HG03025 (cell line): Measurements from ENCODE around the gene CCNL1.
"Not testable (repeated sequence)": the region's sequence is repeated elsewhere in the genome, so short reads cannot be mapped to it uniquely, and the experiment has no call there.

Source experiments
- ATAC-seq: cut with Tn5 transposase; IDR thresholded peaks from one replicate; pipeline ENCODE4 v1.9.1; 2021; ENCODE audit warnings: mild to moderate bottlenecking, moderate library complexity; ENCODE audit not compliant: unreplicated experiment, low FRiP score

Gene CCNL1

DNA sequence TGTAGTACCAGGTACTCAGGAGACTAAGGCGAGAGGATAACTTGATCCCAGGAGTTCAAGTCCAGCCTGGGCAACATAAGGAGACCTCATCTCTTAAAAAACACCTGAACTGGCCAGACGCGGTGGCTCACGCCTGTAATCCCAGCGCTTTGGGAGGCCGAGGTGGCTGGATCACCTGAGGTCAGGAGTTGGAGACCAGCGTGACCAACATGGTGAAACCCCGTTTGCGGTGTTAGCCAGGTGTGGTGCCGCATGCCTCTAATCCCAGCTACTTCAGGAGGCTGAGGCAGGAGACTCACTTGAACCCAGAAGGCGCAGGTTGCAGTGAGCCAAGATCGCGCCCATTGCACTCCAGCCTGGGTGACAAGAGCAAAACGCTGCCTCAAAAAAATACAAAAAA lies 13.4 kb upstream of the CCNL1 start:
- ATAC-seq, result not testable (repeated sequence)

GRCh38 chr3:157172746-157173145 lies 12.8 kb upstream of the CCNL1 start:
- no peak for ATAC-seq

GRCh38 chr3:157170861-157171260 lies 10.9 kb upstream of the CCNL1 start:
- ATAC-seq, result no peak

DNA sequence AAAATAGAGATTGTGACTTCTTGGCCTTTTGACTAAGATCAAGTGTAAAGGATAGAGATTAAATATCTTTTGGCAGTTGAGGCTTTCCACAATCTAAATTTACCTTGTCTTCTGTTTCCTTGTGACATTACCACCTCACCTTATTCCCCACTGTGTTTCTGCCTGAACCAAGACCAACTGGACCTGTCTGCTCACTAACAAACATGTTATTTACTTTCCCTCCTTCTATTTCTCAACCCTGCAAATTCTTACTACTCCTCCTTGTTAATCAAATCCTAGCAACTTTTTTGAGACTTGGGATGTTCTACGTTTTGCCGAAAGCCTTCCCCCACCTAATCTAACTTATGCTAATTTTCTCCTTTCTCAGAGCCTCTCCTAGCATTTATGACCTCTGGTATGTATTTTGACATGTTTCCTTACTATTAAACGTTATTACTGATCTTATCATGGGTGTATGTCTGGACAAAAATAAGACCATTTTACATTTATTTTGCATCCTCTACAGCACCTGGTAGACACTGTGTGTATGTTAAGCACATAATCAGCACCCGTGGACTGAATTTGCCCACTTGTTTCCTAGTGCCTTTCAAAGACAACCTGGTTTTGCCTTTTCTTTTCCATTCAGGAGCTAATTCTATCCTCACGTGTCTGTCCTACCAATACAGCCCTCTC lies 7.6 kb upstream of the CCNL1 start:
- no peak for ATAC-seq

GRCh38 chr3:157166561-157166960 lies 6.6 kb upstream of the CCNL1 start:
- no peak for ATAC-seq

DNA sequence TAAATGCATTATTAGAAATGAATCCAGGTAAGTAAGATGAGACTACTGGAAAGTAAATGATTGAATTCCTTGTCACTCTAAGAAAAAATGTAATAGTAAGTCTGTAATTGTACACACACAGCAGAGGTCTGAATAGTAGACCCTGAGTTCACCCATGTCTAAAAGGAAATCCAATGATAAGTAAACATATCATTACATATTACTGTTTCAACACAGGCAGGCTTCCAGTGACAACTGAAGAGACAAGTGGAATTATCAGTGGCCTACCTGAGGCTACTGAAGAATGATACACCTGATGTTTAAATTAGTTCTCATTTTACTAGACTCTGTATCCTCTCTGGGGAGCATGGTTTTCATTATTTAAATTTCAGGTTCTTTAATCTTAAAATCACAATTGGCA lies 6.2 kb upstream of the CCNL1 start:
- ATAC-seq, result no peak

DNA sequence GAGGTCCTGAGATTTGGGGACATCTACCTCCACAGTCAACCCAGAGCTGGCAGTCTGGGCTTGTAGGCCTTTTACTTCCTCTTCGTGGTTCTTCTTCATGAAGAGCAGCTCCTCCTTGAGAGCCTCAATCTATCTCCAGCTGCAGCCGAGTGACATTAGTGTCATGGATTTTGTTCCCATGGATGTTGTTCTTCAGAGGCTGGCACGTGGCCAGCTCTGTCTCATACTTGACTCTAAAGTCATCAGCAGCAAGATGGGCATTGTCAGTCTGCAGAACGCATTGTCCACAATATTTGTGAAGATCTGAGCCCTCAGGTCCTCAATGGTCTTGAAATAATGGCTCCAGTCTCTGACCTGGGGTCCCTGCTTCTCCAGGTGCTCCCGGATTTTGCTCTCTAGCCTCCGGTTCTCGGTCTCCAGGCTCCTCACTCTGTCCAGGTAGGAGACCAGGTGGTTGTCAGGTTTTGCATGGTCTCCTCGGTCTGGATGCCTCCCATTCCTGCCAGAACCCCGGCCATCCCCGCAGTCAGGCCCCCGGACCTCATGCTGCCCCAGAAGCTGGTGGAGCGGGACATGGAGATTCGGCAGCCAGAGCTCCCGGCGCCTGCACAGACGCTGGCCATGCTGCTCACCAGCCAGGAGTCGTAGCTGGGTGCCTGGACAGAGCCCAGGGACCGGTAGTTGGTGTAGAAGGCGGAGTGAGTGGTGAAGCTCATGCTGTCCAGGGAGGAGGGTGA lies 3.4 kb upstream of the CCNL1 start:
- no peak for ATAC-seq

DNA sequence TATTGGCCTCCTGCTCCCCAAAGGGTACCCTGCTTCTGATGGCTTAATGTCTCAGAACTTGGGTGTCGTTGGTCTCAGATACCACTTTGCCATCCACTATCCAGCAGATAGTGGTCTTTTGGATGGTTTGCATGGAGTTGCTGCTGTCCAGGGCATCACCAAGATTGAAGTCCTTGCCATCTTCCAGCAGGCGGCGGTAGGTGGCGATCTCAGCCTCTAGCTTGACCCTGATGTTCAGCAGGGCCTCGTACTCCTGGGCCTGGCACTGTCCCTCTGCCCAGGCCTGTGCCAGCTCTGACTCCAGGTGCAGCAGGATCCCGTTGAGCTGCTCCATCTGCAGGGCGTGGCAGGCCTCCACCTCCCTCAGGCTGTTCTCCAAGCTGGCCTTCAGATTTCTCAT lies 2.7 kb upstream of the CCNL1 start:
- not testable (repeated sequence) for ATAC-seq

DNA sequence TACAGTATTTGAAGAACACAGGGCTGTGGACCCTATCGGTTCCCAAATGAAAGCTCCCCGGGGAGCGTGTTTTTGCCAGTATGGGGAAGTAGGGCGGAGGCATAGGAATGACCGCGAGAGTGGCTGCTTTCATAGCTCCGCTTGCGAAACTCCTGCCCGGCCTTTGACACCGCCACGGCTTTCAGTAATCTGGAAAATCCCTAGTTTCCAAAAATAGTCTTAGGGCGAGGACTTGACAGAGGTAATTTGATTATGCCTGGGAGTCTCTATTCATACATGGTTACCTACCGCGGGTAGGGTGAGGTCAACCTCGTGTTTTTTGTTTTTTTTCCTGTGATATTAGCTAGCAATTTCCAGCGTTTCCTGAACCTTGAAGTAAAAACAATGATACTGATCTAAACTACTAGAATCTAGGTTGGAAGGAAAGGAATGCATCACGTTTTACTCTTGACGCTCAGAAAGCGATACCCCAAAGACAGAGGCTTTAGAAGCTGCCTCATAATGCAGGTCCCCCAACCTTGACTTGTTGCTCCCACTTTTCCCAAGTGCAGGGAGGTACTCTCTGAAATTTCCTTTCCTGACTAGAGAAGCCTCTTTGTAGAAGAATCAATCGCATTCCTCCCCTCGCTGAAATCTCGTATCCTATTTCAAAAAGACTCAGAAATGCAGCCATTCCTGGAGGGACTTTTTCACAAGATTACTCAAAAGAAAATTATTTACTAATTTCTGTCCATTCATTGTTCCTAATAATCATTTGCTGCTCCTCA lies 894 bp upstream of the CCNL1 start:
- ATAC-seq, result peak; percentile 45

GRCh38 chr3:157159037-157159761 lies 748 bp downstream of the CCNL1 start:
- peak; percentile 35 for ATAC-seq

GRCh38 chr3:157157836-157158235 lies 2.1 kb downstream of the CCNL1 start:
- no peak for ATAC-seq

GRCh38 chr3:157156837-157157635 lies 2.9 kb downstream of the CCNL1 start:
- no peak for ATAC-seq

- no peak for ATAC-seq
Measured at GRCh38 chr3:157155591-157155990, 4.4 kb downstream of the CCNL1 start.

DNA sequence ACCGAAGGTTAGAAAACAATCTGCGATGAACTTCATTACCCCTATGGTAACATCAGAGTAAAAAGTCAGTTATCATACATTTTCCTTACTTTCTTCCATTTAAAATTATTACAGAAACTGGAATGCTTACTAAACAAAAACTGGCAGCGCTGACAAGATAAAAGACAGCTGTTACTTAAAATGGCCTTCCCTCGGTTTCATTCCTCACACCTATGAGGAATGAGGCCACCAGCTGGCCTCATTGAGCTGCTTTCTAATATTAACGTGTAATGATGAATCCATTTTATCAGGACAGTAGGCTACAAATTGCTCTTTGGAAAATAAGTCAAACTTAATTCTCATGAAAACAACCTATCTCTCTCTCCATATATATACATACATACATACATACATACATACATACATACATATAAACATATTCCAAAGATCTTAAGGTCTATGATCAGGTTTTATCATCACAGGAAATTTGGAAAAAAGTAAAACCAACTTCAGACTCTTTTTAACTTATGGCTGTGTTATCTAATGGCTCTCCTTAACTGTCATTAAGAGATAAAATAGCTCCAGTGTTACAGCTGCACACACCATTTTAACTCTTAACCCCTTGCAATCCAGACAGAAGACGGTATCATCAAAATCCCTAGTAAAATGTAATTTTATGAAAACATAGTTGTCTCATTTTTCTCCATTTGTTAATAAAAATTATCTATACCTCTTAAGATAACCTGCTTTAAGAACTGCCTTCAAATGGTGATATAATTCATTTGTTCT lies 5.2 kb downstream of the CCNL1 start:
- no peak for ATAC-seq

GRCh38 chr3:157152930-157153329 lies 7.0 kb downstream of the CCNL1 start:
- no peak for ATAC-seq

GRCh38 chr3:157152438-157152837 lies 7.5 kb downstream of the CCNL1 start:
- ATAC-seq, result no peak

DNA sequence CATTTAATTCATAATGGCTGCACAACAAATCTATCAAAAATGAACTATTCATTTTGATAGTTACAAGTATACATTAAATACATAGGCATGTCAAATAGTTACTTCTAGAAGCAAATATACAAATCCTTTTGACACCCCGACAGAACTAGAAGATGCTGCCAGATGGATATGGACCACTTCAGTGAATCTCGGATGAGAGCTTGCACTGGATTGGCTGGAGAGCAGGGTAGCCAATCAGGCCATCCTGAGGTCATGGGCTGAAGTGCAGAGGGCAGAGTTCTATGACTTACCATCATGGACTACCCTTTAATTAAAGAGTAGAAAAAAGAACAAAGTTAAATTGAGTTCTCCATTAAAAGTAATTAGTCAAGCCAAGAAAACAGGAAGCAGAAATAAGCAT lies 8.3 kb downstream of the CCNL1 start:
- ATAC-seq, result no peak

DNA sequence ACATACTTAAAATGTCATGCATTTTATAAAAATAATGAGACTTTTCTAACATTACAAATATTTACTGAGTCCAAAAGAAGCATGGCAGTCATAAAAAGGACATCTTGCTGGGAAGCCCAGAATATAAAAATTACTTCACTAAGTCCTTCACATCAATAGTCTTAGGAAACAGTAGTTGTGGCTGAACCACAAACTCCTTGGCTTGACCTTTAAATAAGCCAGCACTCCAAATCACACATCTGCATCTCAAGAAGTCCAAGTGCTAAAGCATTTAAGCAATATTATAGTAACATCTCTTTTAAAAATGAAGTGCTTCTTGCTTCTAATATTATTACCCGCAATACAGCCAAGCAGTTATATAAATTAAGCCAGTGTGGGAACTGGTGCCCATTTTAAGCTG lies 8.8 kb downstream of the CCNL1 start:
- ATAC-seq, result no peak

DNA sequence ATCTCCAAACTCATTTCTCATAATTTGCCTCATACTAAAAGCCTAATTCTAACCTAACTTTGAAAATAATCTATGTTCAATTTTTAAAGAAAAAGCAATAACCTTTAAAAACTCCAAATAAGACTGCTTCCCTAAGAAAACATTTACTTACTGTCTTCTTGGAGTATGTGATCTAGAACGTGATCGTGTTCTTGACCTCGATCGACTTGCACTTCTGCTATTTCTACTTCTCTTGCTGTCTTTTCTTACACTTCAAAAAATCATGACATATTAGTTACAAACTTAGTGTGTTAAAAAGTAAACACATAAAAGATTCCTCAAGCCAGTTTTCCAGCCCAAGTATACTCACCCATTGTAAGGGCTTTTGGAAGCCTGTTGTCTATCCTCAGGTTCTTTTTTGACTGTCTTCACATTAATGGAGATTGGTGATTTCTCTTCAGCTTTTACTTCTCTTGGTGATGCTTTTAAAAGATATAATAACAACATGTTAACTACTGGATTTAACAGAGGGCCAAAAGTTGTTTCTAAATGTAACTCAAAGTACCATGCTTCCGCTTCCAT lies 10.7 kb downstream of the CCNL1 start:
- ATAC-seq, result no peak
